HFFc6 (cell line): ENCODE results near the gene BIRC2. TPM values are rescaled to one million over a fixed set of nuclear protein-coding genes. Genes with fewer than 3 reads are reported as not detected.
"Not testable (repeated sequence)": the region's sequence is repeated elsewhere in the genome, so short reads cannot be mapped to it uniquely, and the experiment has no call there.

ENCODE experiments used
- DNase-seq: peaks from one replicate; pipeline ENCODE4 v3.0.0-alpha.2; 2018
- H3K27ac Mint-ChIP-seq: 2 replicates; pipeline ENCODE4 v1.8.0; 2020; ENCODE audit warnings: mild to moderate bottlenecking, mixed read lengths
- H3K27me3 Mint-ChIP-seq: 2 replicates; pipeline ENCODE4 v1.8.0; 2021; ENCODE audit warnings: mild to moderate bottlenecking, moderate library complexity, mixed read lengths; ENCODE audit not compliant: insufficient read depth
- H3K36me3 Mint-ChIP-seq: 2 replicates; pipeline ENCODE4 v1.8.0; 2021; ENCODE audit warnings: low read depth, mixed read lengths
- H3K4me1 Mint-ChIP-seq: 2 replicates; pipeline ENCODE4 v1.8.0; 2020; ENCODE audit warnings: low read depth, mixed read lengths
- H3K4me3 Mint-ChIP-seq: 2 replicates; pipeline ENCODE4 v1.8.0; 2020; ENCODE audit warnings: mild to moderate bottlenecking, moderate library complexity, mixed read lengths
- H3K9me3 Mint-ChIP-seq: 2 replicates; pipeline ENCODE4 v1.8.0; 2020; ENCODE audit warnings: mild to moderate bottlenecking, mixed read lengths
- CTCF ChIP-seq: fragments of 200-600 bp; sonication (generic); IDR thresholded peaks from 2 replicates; pipeline ENCODE4 v1.5.0; 2021; ENCODE audit warnings: antibody characterized with exemption, mild to moderate bottlenecking
- total RNA-seq, 6 experiments: library from RNA; stranded (reverse); fragmentation: NEBNext Ultra II Directional; extraction: Animal tissue kit (Norgen Biotek cat#: 25700); gene quantifications; 2 replicates in 1 of 6; 3 replicates in 5 of 6; pipeline ENCODE4 v1.2.3, GENCODE V29; 2021

The BIRC2 gene
- total RNA-seq, 6 experiments from 2014 or later: 49.5 to 64.6 (median 58.3) TPM

- H3K4me1 Mint-ChIP-seq: peaks cover 26% of the 10 kb centered on the region
- H3K4me3 Mint-ChIP-seq: no peak overlapping the region
- no peak for TF ChIP-seq CTCF
- H3K27me3 Mint-ChIP-seq: no peaks in the 10 kb centered on the region
- H3K9me3 Mint-ChIP-seq: no peaks in the 10 kb centered on the region
- no peaks in the 10 kb centered on the region for H3K36me3 Mint-ChIP-seq
- peak; percentile 7 for DNase-seq
- H3K27ac Mint-ChIP-seq: no peak overlapping the region
Observed at GRCh38 chr11:102332611-102332994, 14.4 kb upstream of the BIRC2 start.

- Mint-ChIP-seq H3K4me1 (peaks cover 21% of the 10 kb centered on the region), H3K4me3 (no peak overlapping the region), H3K9me3 (no peaks in the 10 kb centered on the region), H3K27ac (no peak overlapping the region), H3K27me3 (no peaks in the 10 kb centered on the region), H3K36me3 (no peaks in the 10 kb centered on the region)
- DNase-seq: no peak
- no peak for TF ChIP-seq CTCF
Observed at GRCh38 chr11:102338479-102339010, 8.5 kb upstream of the BIRC2 start.

DNA sequence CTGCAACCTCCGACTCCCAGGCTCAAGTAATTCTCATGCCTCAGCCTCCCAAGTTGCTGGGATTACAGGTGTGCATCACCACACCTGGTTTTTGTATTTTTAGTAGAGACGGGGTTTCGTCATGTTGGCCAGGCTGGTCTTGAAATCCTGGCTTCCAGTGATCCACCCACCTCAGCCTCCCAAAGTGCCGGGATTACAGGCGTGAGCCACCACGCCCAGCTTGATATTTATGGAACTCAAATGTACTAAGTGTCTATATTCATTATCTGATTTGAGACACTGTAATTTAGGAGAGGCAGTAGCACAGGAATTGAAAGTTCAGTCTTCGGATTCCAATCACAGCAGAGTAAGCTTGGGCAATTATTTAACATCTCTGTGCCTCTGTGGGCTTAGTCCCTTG is 5.7 kb upstream of the BIRC2 start:
- DNase-seq, H3K4me3 Mint-ChIP-seq, H3K27me3 Mint-ChIP-seq, H3K27ac Mint-ChIP-seq, H3K36me3 Mint-ChIP-seq, H3K9me3 Mint-ChIP-seq: not testable (repeated sequence)
- H3K4me1 Mint-ChIP-seq: peaks cover 48% of the 10 kb centered on the region

DNA sequence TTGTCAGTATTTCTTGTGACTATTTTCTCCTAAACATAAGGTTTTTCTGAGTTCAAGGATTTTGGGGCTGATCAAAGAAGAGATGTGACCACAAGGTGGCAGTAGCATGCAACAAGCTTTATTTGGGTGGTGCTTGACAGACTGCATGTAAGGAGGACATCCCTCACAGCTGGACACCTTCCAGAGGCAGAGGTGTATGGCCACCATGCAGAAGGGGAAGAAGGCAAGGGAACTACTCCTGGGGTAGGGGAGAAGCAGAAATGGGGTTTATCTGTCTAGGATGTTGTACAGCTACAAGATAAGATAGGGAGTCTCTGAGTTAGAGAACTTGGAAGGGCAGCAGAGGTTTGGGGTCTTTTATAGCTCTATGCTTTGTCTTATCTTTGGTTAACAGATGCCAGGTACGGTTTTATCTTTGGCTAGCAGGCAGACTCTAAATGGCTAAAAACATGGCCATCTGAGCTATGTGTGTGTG is 5.1 kb upstream of the BIRC2 start:
- TF ChIP-seq CTCF: peak; percentile 94
- Mint-ChIP-seq H3K4me1 (peaks cover 48% of the 10 kb centered on the region), H3K27me3 (no peaks in the 10 kb centered on the region), H3K4me3 (no peak overlapping the region), H3K27ac (no peak overlapping the region), H3K36me3 (no peaks in the 10 kb centered on the region), H3K9me3 (no peaks in the 10 kb centered on the region)
- peak; percentile 84 for DNase-seq

- Mint-ChIP-seq H3K4me1 (peaks cover 51% of the 10 kb centered on the region), H3K4me3 (no peak overlapping the region), H3K9me3 (no peaks in the 10 kb centered on the region), H3K36me3 (peaks cover 15% of the 10 kb centered on the region), H3K27me3 (no peaks in the 10 kb centered on the region), H3K27ac (no peak overlapping the region)
- DNase-seq: no peak
- no peak for TF ChIP-seq CTCF
Observed at GRCh38 chr11:102343809-102344208, 3.2 kb upstream of the BIRC2 start.

DNA sequence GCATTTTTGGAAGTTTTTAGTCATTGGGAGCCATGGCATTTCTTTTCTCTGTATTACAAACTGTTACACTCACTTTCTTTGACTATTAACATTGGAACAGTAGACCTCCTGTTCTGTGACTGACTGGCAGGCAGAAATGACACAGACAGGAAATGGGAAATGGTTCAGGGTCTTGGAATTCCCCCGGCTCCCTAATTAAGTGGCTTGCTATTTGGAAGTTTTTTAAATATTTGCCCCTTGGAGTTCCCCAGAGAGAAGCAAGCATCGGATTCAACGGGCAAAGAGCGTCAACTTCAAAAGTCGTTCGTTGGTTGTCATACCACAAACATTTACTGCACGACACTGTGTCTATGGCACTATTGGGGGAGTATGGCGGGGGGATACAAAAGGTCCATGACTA is 1.1 kb upstream of the BIRC2 start:
- Mint-ChIP-seq H3K4me1 (peaks cover 63% of the 10 kb centered on the region), H3K9me3 (no peaks in the 10 kb centered on the region), H3K36me3 (peaks cover 32% of the 10 kb centered on the region), H3K4me3 (peak overlapping the region; percentile 93), H3K27me3 (no peaks in the 10 kb centered on the region), H3K27ac (peak overlapping the region; percentile 100)
- no peak for TF ChIP-seq CTCF
- peak; percentile 47 for DNase-seq
